DND-41 (cell line): ENCODE results near the gene RAD21L1.

Source experiments
- EZH2 ChIP-seq: IDR thresholded peaks from 3 replicates; pipeline ENCODE4 v1.6.1; 2012; ENCODE audit warnings: borderline replicate concordance, low read depth, mild to moderate bottlenecking, moderate library complexity, low read length, inconsistent platforms; ENCODE audit not compliant: severe bottlenecking
- TF ChIP-seq, protein P1 (sequence below): IDR thresholded peaks from 2 replicates; pipeline ENCODE4 v1.5.1; 2012; ENCODE audit warnings: borderline replicate concordance, low read length, moderate library complexity, mild to moderate bottlenecking; ENCODE audit not compliant: poor library complexity, severe bottlenecking; ENCODE audit errors: extremely low read depth

DNA sequence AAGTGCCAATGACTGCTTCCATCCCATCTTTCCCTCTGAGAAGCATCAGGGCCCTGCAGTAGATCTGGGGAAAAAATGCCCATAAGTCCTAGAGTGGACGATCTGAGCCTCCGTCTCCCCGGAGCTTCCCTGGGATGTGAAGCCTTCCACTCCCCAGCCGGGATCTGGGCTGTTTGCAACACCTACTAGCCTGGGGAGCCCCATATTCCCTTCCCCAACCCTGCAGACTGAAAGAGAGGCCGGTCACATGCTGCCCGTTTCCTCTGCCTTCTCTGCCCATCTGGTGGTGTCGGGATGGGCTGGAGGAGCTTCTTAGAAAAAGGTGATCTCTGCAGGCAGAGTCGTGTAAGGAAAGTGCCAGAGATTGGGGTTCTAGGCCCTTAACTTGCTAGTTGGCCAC lies 41.3 kb downstream of the RAD21L1 start:
- TF ChIP-seq, protein P1, sequence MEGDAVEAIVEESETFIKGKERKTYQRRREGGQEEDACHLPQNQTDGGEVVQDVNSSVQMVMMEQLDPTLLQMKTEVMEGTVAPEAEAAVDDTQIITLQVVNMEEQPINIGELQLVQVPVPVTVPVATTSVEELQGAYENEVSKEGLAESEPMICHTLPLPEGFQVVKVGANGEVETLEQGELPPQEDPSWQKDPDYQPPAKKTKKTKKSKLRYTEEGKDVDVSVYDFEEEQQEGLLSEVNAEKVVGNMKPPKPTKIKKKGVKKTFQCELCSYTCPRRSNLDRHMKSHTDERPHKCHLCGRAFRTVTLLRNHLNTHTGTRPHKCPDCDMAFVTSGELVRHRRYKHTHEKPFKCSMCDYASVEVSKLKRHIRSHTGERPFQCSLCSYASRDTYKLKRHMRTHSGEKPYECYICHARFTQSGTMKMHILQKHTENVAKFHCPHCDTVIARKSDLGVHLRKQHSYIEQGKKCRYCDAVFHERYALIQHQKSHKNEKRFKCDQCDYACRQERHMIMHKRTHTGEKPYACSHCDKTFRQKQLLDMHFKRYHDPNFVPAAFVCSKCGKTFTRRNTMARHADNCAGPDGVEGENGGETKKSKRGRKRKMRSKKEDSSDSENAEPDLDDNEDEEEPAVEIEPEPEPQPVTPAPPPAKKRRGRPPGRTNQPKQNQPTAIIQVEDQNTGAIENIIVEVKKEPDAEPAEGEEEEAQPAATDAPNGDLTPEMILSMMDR, result no peak
- TF ChIP-seq EZH2, result no peak
